Fibroblast of villous mesenchyme (primary cell): Measurements from ENCODE around the gene TCF7. TPM values are rescaled to one million over a fixed set of nuclear protein-coding genes. Genes with fewer than 3 reads are reported as not detected.

Experiments
- DNase-seq: peaks from one replicate; pipeline ENCODE4 v3.0.0-alpha.2; 2010; ENCODE audit warnings: low read depth
- H3K4me3 ChIP-seq: 2 replicates; pipeline ENCODE4 v1.5.1; 2011; ENCODE audit warnings: low read depth, mild to moderate bottlenecking, low read length
- CTCF ChIP-seq: IDR thresholded peaks from 2 replicates; pipeline ENCODE4 v1.5.1; 2012; ENCODE audit warnings: low read depth, mild to moderate bottlenecking, low read length; ENCODE audit not compliant: insufficient read depth
- total RNA-seq: library from RNA; depleted of rRNA; stranded (reverse); fragments of >200 nt; gene quantifications from 2 replicates; pipeline ENCODE4 v1.2.3, GENCODE V29; 2012

The TCF7 gene
- total RNA-seq, 1 donor = under 0.01 TPM

- no peak overlapping the region for H3K4me3 ChIP-seq
- DNase-seq = no peak
- TF ChIP-seq CTCF = no peak
These were observed 21.7 kb downstream of the TCF7 start for GRCh38 chr5:134136221-134136631.

- no peak for TF ChIP-seq CTCF
- no peak for DNase-seq
- no peak overlapping the region for H3K4me3 ChIP-seq
These were observed 22.3 kb downstream of the TCF7 start for GRCh38 chr5:134136771-134137170.

GRCh38 chr5:134138416-134139376 is 24.2 kb downstream of the TCF7 start:
- peak; percentile 28 for DNase-seq
- no peak overlapping the region for H3K4me3 ChIP-seq
- TF ChIP-seq CTCF = no peak

- H3K4me3 ChIP-seq = no peak overlapping the region
- no peak for DNase-seq
- TF ChIP-seq CTCF = no peak
These were observed 24.9 kb downstream of the TCF7 start for GRCh38 chr5:134139377-134139851.

GRCh38 chr5:134139891-134140469 is 25.5 kb downstream of the TCF7 start:
- no peak overlapping the region for H3K4me3 ChIP-seq
- TF ChIP-seq CTCF = no peak
- no peak for DNase-seq

- DNase-seq = peak; percentile 74
- peak; percentile 77 for TF ChIP-seq CTCF
- no peak overlapping the region for H3K4me3 ChIP-seq
These were observed 26.2 kb downstream of the TCF7 start for GRCh38 chr5:134140530-134141201.
